Mesothelial cell of epicardium (in vitro differentiated cells): ENCODE measurements around the gene ANHX. TPM values are rescaled to one million over a fixed set of nuclear protein-coding genes. Genes with fewer than 3 reads are reported as not detected.

Experiments
- DNase-seq, 2 experiments: peaks; one replicate each; pipeline ENCODE4 v3.0.0; 2021; ENCODE audit warnings: low spot score in 2 of 2; ENCODE audit not compliant: unreplicated experiment in 2 of 2
- H3K27ac Mint-ChIP-seq: 2 replicates; pipeline ENCODE4 v1.8.0; 2021; ENCODE audit warnings: mixed read lengths
- H3K27me3 Mint-ChIP-seq: 2 replicates; pipeline ENCODE4 v1.8.0; 2021; ENCODE audit warnings: low read depth, mixed read lengths
- H3K36me3 Mint-ChIP-seq: 2 replicates; pipeline ENCODE4 v1.8.0; 2021; ENCODE audit warnings: mixed read lengths
- H3K4me1 Mint-ChIP-seq: 2 replicates; pipeline ENCODE4 v1.8.0; 2021; ENCODE audit warnings: mixed read lengths
- H3K4me3 Mint-ChIP-seq: 2 replicates; pipeline ENCODE4 v1.8.0; 2021; ENCODE audit warnings: mild to moderate bottlenecking, moderate library complexity, mixed read lengths
- H3K9me3 Mint-ChIP-seq: 2 replicates; pipeline ENCODE4 v1.8.0; 2021; ENCODE audit warnings: mixed read lengths
- CTCF ChIP-seq: fragments of 200-600 bp; sonication (generic); IDR thresholded peaks from one replicate; pipeline ENCODE4 v1.5.0; 2021; ENCODE audit warnings: antibody characterized with exemption; ENCODE audit not compliant: unreplicated experiment
- total RNA-seq: library from RNA; stranded (reverse); gene quantifications from 3 replicates; pipeline ENCODE4 v1.2.1, GENCODE V29; 2021

The ANHX gene
- total RNA-seq, 1 donor from 2014 or later: not detected

GRCh38 chr12:133180669-133181068, 55.0 kb downstream of the ANHX start:
- no peak overlapping the region for H3K27ac Mint-ChIP-seq
- peaks cover 62% of the 10 kb centered on the region for H3K9me3 Mint-ChIP-seq
- H3K4me1 Mint-ChIP-seq: peaks cover 4% of the 10 kb centered on the region
- TF ChIP-seq CTCF: no peak
- no peaks in the 10 kb centered on the region for H3K27me3 Mint-ChIP-seq
- no peak for DNase-seq
- peaks cover 57% of the 10 kb centered on the region for H3K36me3 Mint-ChIP-seq
- H3K4me3 Mint-ChIP-seq: peak overlapping the region; percentile 31

GRCh38 chr12:133174901-133175300, 60.8 kb downstream of the ANHX start:
- H3K9me3 Mint-ChIP-seq: peaks cover 61% of the 10 kb centered on the region

GRCh38 chr12:133172491-133172890, 63.2 kb downstream of the ANHX start:
- Mint-ChIP-seq H3K27me3 (no peaks in the 10 kb centered on the region), H3K4me3 (no peak overlapping the region), H3K36me3 (peaks cover 2% of the 10 kb centered on the region), H3K27ac (no peak overlapping the region), H3K9me3 (peaks cover 66% of the 10 kb centered on the region), H3K4me1 (no peaks in the 10 kb centered on the region)
- TF ChIP-seq CTCF: no peak
- DNase-seq: no peak

More at GRCh38 chr12:133174901-133175300, 60.8 kb downstream of the ANHX start:
- Mint-ChIP-seq H3K4me1 (no peaks in the 10 kb centered on the region), H3K27me3 (no peaks in the 10 kb centered on the region), H3K4me3 (no peak overlapping the region), H3K27ac (no peak overlapping the region), H3K36me3 (peaks cover 9% of the 10 kb centered on the region)
- no peak for TF ChIP-seq CTCF
- DNase-seq: no peak

Other genes starting within 250 kb of the ANHX start
- gene ZNF26, start 249.5 kb downstream of the ANHX start, total RNA-seq: 21.0 to 23.9 TPM (median 21.7 TPM) in 3 replicates
- 95.9 to 101 TPM (median 96.1 TPM) in 3 replicates for gene ZNF84, start 198.4 kb downstream of the ANHX start, total RNA-seq
- gene ZNF140, start 155.0 kb downstream of the ANHX start, total RNA-seq: 26.5 to 29.2 TPM (median 29.1 TPM) in 3 replicates
- 5.6 to 6.2 TPM (median 5.8 TPM) in 3 replicates for gene ZNF891, start 105.6 kb downstream of the ANHX start, total RNA-seq
- 26.0 to 30.6 TPM (median 27.6 TPM) in 3 replicates for gene ZNF10, start 105.2 kb downstream of the ANHX start, total RNA-seq
- 30.3 to 34.9 TPM (median 33.7 TPM) in 3 replicates for gene ZNF268, start 54.4 kb downstream of the ANHX start, total RNA-seq